Measurements from ENCODE around the gene CAND2.
"Not testable (repeated sequence)": the region's sequence is repeated elsewhere in the genome, so short reads cannot be mapped to it uniquely, and the experiment has no call there.

CAND2 gene

DNA sequence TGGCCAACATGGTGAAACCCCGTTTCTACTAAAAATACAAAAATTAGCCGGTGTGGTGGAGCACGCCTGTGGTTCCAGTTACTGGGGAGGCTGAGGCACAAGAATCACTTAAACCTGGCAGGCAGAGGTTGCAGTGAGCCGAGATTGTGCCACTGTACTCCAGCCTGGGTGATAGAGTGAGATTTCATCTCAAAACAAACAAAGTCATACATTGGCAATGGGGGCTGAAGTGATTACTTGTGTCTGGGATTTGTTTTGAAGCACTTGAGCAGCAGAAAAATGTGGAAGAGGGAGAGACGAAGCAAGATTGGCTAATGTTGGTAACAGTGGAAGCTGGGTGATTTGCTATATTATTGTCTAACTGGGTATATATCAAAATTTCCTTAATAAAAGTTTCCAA is 24.0 kb upstream of the CAND2 start:
- no peak for DNase-seq

GRCh38 chr3:12773030-12773709 is 23.3 kb upstream of the CAND2 start:
- no peak for DNase-seq

- no peak for DNase-seq
Observed at GRCh38 chr3:12773710-12774086, 22.8 kb upstream of the CAND2 start.

DNA sequence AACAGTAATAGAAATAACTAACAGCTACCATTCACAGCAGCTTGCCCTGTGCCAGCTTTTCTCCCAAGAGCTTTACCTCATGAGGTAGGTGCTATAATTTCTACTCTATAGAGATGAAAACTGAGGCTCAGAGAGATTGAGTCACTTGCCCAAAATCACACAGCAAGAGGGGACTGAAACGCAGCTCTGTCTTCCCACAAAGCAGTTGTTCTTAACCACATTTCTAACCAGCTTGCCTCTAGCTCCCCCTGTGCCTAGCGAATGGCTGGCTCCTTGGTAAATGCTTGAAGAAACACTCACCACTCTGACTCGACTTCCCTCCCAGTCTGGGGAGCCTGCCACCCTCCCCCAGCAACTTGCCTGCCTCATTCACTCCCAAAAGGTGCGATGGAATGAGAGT is 21.9 kb upstream of the CAND2 start:
- DNase-seq, result no peak

- DNase-seq, result no peak
Observed at GRCh38 chr3:12775226-12775625, 21.3 kb upstream of the CAND2 start.

- not testable (repeated sequence) for DNase-seq
Observed at GRCh38 chr3:12775970-12776369, 20.5 kb upstream of the CAND2 start.

DNA sequence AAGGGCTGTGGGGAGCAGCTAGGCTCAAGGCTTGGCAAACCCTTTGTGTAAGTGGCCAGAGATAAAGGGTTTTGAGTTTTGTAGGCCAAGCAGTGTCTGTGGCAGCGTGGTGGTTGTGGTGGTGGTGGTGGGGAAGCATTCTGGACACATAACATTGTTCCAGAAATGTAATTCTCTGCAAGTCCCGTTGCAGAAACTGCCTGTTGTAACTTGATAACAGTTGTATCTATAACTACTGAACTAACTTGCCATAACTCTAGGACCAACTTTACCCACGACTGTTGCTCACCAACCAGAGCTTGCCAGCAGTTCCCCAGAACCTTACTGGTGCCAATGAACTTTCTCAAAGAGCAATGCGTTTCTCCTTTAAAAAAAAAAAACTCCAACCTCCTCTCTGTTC is 19.3 kb upstream of the CAND2 start:
- DNase-seq, result no peak

GRCh38 chr3:12780751-12781150 is 15.7 kb upstream of the CAND2 start:
- DNase-seq, result no peak

- no peak for DNase-seq
Observed at GRCh38 chr3:12782172-12782815, 14.2 kb upstream of the CAND2 start.

- no peak for DNase-seq
Observed at GRCh38 chr3:12785096-12785495, 11.4 kb upstream of the CAND2 start.

DNA sequence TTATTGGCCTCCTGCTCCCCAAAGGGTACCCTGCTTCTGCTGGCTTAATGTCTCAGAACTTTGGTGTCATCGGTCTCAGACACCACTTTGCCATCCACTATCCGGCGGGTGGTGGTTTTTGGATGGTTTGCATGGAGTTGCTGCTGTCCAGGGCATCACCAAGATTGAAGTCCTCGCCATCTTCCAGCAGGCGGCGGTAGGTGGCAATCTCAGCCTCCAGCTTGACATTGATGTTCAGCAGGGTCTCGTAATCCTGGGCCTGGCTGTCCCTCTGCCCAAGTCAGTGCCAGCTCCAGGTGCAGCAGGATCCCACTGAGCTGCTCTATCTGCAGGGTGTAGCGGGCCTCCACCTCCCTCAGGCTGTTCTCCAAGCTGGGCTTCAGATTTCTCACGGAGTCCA is 9.1 kb upstream of the CAND2 start:
- peak; percentile 84 for DNase-seq

DNA sequence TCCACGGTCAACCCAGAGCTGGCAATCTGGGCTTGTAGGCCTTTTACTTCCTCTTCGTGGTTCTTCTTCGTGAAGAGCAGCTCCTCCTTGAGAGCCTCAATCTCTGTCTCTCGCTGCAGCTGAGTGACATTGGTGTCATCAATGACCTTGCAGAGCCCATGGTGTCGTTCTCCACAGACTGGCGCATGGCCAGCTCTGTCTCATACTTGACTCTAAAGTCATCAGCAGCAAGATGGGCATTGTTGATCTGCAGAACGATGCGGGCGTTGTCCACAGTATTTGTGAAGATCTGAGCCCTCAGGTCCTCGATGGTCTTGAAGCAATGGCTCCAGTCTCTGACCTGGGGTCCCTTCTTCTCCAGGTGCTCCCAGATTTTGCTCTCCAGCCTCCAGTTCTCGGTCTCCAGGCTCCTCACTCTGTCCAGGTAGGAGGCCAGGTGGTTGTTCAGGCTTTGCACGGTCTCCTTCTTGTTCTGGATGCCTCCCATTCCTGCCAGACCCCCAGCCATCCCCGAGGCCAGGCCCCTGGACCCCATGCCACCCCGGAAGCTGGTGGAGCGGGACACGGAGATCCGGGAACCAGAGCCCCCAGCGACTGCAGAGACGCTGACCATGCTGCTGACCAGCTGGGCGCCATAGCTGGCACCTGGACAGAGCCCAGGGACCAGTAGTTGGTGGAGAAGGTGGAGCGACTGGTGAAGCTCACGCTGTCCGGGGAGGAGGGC is 8.4 kb upstream of the CAND2 start:
- DNase-seq, result not testable (repeated sequence)

- no peak for DNase-seq
Observed at GRCh38 chr3:12791430-12791829, 5.0 kb upstream of the CAND2 start.

DNA sequence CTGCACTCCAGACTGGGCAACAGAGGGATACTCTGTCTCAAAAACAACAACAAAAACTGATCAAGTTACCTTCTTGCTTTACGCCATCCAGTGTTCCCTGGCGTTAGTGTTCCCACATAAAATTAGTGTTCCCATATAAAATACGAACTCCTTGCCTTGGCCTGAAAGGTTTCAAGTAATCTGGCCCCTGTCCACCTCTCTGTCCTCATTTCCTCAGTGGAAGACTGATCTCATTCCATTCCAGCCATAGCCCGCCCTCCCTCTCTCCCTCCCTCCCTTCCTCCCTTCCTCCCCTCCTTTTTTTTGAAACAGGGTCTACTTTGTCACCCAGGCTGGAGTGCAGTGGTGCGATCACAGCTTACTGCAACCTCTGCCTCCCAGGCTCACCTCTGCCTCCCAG is 2.8 kb upstream of the CAND2 start:
- DNase-seq, result no peak

DNA sequence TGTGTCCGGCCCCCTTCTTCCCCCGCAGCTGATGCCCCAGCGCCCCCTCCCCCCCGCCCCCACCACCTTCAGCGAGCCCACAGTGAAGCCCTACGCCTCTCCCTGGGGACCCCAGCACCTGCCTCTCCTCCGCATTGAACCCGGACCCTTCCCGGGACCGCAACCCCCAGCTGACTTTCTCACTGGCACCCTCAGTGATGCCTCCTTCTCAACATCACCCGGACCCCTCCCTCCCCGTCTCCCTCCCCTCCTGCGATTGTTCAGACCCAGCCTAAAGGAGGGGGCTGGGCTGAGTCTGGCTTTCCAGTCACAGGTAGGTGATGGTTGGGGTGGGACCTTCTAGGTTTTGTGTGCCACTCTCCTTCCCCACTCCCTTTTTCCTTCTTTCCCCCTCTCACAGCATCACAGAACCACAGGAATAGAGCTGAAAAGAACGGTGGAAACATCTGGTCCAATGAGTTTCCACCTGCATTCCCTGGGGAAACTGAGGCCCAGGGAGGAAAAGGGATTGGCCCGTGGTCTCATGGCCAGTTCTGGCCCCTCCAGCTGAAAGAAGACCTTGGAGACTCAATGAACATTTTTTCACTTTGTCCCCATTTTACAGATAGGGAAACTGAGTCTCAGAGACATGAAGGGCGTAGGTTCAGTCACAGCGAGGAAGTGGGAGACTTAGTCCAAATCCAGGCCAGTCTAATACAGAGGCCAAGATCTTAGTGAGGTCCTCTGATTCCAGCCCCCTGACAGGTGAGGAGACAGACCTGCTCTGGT is 828 bp downstream of the CAND2 start:
- no peak for DNase-seq

GRCh38 chr3:12797892-12798558 is 1.5 kb downstream of the CAND2 start:
- DNase-seq, result no peak

DNA sequence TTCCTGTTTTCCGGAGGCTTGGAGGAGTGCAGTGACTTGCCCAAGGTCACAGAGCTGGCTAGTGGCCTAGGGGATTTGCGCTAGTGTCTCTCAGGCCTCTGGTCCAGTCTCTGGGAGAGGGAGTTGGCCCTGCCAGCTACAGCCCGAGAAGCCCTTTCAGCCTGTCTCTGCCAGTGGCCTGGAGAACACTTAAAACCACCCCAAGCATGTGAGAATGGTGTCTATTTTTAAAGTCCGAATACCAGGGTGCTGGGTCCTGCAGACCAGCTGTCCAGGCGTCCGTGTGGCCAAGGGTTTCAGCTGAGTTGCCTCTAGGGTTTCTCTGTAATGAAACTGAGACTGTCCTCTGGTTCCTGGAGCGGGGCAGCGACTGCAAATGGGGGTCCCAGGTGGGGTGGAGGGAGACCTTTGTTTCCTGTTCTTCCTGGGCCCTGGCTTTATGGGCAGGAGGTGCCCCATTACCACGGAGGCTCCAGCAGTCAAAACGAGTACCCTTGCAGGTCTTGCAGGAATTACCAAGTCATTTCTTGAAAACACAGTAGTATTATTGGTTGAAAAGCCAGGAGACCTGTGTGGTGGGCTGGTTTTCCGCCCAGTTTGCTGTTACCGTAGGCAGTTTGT is 2.2 kb downstream of the CAND2 start:
- no peak for DNase-seq

DNA sequence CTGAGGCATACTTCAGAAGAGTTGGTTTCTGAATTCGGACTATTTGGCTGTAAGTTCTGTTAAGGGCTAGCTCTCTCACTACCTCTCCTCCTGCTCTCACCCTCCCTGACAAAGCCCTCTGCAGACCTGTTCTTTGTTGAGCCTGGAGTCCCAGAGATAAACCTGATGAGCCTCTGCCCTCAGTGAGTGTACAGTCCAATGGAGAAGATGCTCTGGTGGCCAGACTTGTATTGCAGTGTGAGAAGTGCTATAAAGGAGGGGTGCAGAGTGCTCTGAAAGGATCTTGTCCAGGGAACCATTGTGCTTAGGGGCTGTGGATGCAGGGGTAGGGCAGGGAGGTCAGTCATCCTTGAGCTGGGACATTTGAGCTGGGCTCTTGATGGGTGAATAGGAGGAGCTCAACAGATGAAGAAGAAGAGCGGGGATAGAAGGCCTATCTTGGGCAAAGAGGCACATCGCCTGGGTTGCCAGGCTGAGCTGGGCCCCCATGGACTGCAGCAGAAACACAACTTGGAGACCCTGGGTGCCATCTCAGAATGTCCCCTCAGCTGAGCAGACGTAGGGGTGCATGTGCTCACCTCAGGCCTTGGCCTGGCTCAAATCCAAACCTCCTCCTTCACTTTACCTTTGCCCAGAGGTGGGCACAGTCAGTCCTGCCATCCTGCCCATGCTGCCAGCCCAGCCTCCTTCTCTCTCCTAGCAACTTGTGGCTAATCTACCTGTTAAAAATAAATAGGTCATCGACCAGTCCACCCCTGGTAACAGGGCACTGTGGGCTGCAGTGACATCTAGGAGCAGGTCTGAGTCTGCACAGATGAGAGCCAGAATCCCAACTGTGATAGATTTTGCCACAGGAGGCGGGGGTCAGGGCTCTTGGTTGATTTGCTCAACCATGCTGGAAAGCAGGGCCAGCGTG is 3.3 kb downstream of the CAND2 start:
- no peak for DNase-seq

DNA sequence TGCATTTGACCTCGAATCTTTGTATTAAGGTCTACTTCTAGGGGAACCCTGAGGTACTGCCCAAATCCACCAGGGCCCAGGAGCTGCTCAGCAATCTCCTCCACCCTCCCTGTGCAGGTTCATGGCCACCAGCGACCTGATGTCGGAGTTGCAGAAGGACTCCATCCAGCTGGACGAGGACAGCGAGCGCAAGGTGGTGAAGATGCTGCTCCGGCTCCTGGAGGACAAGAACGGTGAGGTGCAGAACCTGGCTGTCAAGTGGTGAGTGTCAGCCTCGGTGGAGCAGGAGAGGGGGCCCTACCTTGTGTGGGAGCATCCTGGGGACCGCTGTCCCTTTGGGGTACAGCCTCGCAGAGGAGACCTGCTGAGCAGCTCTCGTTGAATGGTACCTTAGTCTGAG is 6.9 kb downstream of the CAND2 start:
- peak; percentile 47 for DNase-seq

- DNase-seq, result peak; percentile 54
Observed at GRCh38 chr3:12807066-12807465, 10.6 kb downstream of the CAND2 start.
